Jurkat, Clone E6-1 (cell line): ENCODE results near the gene OR4C5. TPM values are rescaled to one million over a fixed set of nuclear protein-coding genes. Genes with fewer than 3 reads are reported as not detected.
A peak's percentile ranks its signal among the peaks of the same experiment; 100 is the strongest.
"Not testable (repeated sequence)": the region's sequence is repeated elsewhere in the genome, so short reads cannot be mapped to it uniquely, and the experiment has no call there.

Experiments used
- DNase-seq: peaks from one replicate; pipeline ENCODE4 v3.0.0-alpha.2; 2011; ENCODE audit warnings: low read depth, low spot score
- H3K4me3 ChIP-seq: 2 replicates; pipeline ENCODE4 v1.5.1; 2011; ENCODE audit warnings: mild to moderate bottlenecking, low read length, control low read depth, moderate library complexity
- polyA plus RNA-seq: library from polyadenylated mRNA; unstranded; fragments of >200 nt; gene quantifications from one replicate; pipeline ENCODE4 v1.2.1, GENCODE V29; 2012; ENCODE audit warnings: missing spikeins; ENCODE audit not compliant: insufficient read length, insufficient read depth

The OR4C5 gene
- polyA plus RNA-seq = not detected

DNA sequence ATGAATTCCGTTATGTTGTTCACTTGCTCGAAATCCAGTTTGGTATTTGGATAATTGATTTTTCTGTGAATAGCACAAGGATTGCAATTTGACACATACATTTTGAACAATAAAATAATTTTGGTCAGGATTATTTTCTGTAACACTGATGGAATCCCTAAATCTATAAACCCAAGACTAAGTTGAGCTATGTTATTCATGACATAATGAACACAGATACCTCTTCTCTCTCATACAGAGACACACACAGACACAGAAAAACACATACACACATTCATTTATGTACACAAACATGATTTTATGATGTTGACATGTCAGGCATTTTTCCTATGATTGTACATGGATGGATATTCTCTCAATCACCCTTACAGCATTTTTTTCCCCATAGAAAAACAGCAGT is at the start of gene OR4C5:
Gene OR4C5, minus strand, starts transcription at position 101 of the 400 bp plus-strand sequence. Its CDS starts 0 bp downstream, at position 101.
- DNase-seq = no peak
- H3K4me3 ChIP-seq = no peak within 1 kb of the TSS

DNA sequence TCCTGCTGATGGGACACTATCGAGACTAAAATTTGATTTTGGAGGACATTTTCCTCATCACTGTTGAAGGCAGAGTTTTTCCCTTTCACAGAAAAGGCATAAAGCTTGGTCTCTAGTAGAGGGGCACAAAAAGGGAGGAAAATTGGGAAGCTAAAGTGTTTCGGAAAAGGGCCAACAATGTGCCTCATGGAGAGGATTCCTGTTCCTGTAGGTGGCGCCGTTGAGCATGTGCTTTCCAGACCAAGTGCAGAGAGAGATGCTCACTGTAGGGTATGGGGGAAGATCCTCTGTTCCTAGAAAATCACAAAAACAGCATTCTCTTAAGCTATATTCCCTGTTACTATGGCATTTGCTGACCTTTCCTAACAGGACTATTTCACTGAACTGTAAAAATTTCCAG is 18.4 kb upstream of the OR4C5 start:
- no peak overlapping the region for H3K4me3 ChIP-seq
- DNase-seq = no peak

DNA sequence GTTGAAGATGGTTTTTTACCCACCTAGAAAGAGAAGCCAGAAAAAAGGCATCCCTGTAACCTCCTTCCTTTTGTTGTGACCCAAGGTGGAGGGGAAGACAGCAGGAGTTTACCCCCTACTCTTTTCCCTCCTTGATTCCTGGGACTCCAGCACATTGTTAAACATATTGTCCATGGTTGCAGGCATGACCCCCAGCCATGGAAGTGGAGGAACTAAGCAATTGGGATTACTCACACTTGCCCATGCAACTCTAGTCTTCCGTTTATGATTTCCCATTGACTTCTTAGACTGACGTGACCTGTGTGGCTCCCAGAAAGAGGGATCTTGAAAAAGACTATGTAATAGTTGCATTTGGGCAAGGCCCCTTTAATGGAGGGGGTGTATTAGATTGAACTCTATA is 17.9 kb upstream of the OR4C5 start:
- DNase-seq, H3K4me3 ChIP-seq: not testable (repeated sequence)

DNA sequence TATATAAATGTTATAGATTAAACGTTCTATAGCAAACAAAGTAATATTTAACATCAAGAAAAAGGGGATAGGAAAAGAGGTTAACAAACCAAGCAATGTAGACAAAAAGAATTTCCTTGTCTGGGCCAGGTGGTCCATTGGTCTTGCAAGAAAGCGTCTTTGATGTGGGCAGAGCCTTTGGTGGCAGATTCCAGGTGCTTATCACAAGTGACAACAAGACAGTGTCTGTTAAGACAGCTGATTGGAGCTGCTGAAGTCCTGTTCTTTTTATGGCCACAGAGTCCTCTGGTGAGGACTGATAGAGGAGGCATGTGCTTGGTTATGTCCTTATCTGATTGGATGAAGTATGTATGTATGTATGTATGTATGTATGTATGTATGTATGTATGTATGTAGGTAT is 5.0 kb downstream of the OR4C5 start:
- DNase-seq = peak; percentile 54
- not testable (repeated sequence) for H3K4me3 ChIP-seq

DNA sequence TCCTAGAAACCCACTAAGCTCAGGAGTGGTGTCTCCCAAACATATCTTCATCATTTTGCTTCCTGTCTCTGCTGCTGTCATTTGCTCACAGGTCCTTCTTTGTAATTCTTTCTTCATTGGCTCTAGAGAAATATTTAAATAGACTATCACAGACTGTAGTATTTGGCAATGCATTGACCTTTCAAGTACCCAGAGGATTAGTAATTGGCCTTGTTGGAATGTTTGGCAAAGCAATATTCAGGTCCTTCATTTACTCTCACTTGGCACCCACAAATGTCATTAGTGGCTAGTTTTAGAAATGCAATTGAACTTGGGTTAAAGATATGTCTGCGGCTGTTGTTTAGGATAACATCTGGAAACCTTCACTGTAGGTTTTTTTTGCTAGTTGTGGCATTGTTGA is 11.6 kb downstream of the OR4C5 start:
- no peak for DNase-seq
- H3K4me3 ChIP-seq = no peak overlapping the region

DNA sequence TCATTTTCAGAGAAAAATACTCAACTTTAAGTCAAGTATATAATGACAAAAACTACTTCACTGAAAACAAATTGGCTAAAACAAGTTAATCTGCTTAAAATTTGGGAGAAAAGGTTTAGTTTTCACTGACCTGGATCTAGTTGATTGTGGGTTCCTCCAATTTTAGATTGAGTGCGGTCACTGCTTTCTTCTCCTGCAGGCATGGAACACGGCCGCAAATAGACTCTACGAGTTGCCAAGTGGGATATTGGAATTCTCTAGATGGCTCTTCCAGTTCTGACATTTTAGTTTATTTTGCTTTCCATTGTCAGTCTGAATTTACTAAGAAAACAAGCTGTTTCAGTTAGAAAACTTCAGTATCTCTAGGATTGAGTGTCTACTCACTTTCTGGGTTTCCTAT is 12.3 kb downstream of the OR4C5 start:
- DNase-seq = no peak
- no peak overlapping the region for H3K4me3 ChIP-seq

DNA sequence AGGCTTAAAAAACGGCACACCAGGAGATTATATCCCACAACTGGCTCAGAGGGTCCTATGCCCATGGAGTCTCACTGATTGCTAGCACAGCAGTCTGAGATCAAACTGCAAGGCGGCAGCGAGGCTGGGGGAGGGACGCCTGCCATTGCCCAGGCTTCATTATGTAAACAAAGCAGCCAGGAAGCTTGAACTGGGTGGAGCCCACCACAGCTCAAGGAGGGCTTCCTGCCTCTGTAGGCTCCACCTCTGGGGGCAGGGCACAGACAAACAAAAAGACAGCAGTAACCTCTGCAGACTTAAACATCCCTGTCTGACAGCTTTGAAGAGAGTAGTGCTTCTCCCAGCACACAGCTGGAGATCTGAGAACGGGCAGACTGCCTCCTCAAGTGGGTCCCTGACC is 20.0 kb downstream of the OR4C5 start:
- DNase-seq, H3K4me3 ChIP-seq: not testable (repeated sequence)

DNA sequence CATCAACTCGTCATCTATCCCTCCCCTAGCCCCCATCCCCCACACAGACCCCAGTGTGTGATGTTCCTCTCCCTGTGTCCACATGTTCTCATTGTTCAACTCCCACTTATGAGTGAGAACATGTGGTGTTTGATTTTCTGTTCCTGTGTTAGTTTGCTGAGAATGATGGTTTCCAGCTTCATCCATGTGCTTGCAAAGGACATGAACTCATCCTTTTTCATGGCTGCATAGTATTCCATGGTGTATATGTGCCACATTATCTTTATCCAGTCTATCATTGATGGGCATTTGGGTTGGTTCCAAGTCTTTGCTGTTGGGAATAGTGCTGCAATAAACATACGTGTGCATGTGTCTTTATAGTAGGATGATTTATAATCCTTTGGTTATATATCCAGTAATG is 23.8 kb downstream of the OR4C5 start:
- not testable (repeated sequence) for DNase-seq

DNA sequence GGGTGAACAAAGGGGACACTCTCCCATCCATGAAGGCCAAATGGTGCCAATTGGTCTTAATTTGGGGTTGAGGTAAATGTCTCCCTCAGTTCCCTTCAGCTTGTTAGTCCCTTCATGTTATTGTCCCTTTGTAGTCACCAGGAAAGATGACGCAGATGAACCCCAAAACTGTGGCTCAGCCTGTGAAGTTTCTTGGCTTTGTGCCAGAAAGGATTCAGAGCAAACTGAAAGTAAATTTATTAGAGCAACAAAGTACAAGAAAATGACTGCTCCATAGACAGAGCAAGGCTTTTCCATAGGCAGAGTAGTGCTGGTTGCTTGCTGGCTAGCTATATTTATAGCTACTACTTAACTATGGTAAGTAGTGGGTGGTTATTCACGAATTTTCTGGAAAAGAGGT is 24.8 kb downstream of the OR4C5 start:
- DNase-seq = peak; percentile 6
- no peak overlapping the region for H3K4me3 ChIP-seq

More for the DNA sequence above, 23.8 kb downstream of the OR4C5 start:
- H3K4me3 ChIP-seq = not testable (repeated sequence)

DNA sequence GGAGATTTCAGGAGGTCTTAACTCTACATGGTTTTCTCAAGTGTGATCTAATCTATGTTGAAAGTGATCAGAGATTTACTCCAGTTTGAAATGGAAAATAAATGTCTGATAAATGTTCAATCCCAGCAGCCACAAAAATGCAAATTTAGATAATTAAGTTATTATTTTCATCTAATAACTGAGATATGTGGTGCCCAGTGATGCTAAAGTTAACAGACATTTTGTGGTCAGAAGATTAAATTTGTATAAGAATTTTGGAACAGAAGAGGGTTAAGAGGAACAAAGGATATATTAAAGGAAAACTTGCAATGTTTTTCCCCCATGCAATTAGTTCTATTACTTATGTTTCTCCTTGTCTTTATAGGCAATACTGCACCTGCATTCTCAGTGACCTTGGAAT is 41.6 kb downstream of the OR4C5 start, which contains the start of gene OR4C3:
Gene OR4C3, plus strand, starts transcription at position 301 of the 400 bp plus-strand sequence. CDS start 102 bp downstream, outside the sequence.
- DNase-seq, H3K4me3 ChIP-seq: not testable (repeated sequence)

DNA sequence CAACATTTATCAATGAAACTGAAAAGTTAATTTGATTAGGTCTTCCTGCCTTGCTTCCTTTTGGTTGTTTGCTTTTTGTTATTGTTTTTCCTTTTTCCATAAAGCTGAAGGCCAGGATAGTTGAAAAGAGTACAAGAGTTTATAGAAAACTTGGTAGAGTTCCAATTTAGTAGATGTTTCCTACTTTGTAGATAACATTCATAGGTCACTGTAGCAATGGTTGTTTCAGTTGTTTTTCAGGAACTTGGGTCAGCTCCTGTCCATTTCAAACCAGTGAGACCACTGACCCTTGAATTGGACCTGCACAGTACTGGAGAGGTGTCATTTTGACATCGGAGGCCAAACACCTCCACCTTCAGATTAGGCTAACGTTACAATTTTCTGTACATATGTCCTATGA is 46.5 kb downstream of the OR4C5 start:
- not testable (repeated sequence) for DNase-seq, H3K4me3 ChIP-seq
